ENCODE data around the gene TMEM215.

TMEM215 gene

GRCh38 chr9:32742296-32742695 is 41.0 kb upstream of the TMEM215 start:
- TF ChIP-seq, protein P1, sequence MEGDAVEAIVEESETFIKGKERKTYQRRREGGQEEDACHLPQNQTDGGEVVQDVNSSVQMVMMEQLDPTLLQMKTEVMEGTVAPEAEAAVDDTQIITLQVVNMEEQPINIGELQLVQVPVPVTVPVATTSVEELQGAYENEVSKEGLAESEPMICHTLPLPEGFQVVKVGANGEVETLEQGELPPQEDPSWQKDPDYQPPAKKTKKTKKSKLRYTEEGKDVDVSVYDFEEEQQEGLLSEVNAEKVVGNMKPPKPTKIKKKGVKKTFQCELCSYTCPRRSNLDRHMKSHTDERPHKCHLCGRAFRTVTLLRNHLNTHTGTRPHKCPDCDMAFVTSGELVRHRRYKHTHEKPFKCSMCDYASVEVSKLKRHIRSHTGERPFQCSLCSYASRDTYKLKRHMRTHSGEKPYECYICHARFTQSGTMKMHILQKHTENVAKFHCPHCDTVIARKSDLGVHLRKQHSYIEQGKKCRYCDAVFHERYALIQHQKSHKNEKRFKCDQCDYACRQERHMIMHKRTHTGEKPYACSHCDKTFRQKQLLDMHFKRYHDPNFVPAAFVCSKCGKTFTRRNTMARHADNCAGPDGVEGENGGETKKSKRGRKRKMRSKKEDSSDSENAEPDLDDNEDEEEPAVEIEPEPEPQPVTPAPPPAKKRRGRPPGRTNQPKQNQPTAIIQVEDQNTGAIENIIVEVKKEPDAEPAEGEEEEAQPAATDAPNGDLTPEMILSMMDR (IDR thresholded peaks at IDR 0.05) = no peak

DNA sequence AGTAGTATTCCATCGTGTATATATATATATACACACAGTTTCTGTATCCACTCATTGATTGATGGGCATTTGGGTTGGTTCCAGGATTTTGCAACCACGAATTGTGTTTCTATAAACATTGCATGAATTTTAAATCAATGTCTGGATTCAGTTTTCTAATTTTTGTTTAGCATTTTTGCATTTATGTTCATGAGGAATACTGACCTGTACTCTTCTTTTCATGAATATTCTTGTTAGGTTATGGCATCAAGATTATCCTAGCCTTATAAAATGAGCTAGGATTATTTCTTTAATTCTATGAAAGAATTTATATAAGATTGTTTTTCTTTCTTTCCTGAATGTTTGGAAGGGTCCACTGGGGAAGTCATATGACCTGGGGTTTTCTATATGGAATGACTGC is 35.3 kb upstream of the TMEM215 start:
- Histone ChIP-seq H3K4me3 (ENCODE audit: low read depth in 1 of 2, low read length in 1 of 2) (no peak overlapping the region), H3K27ac (no peak overlapping the region), H3K27me3 (no peaks in the 10 kb centered on the region), H3K36me3 (no peaks in the 10 kb centered on the region), H3K4me1 (ENCODE audit: control insufficient read depth in 1 of 2, insufficient read depth in 1 of 2, low read depth in 1 of 2, low read length in 1 of 2) (no peaks in the 10 kb centered on the region), H3K9me3 (no peaks in the 10 kb centered on the region)
- TF ChIP-seq, protein P1 (IDR thresholded peaks at IDR 0.05) = no peak

More at GRCh38 chr9:32742296-32742695, 41.0 kb upstream of the TMEM215 start:
- Histone ChIP-seq H3K27ac (no peak overlapping the region), H3K9me3 (no peaks in the 10 kb centered on the region), H3K27me3 (no peaks in the 10 kb centered on the region), H3K4me3 (ENCODE audit: low read depth in 1 of 2, low read length in 1 of 2) (no peak overlapping the region), H3K4me1 (ENCODE audit: control insufficient read depth in 1 of 2, insufficient read depth in 1 of 2, low read depth in 1 of 2, low read length in 1 of 2) (no peaks in the 10 kb centered on the region), H3K36me3 (no peaks in the 10 kb centered on the region)

GRCh38 chr9:32755730-32756129 is 27.6 kb upstream of the TMEM215 start:
- TF ChIP-seq, protein P1 (IDR thresholded peaks at IDR 0.05) = no peak
- H3K27ac ChIP-seq = no peak overlapping the region
- H3K36me3 ChIP-seq = no peaks in the 10 kb centered on the region
- no peaks in the 10 kb centered on the region for H3K27me3 ChIP-seq
- H3K9me3 ChIP-seq = no peaks in the 10 kb centered on the region
- no peak overlapping the region for H3K4me3 ChIP-seq (ENCODE audit: low read depth in 1 of 2, low read length in 1 of 2)
- H3K4me1 ChIP-seq (ENCODE audit: control insufficient read depth in 1 of 2, insufficient read depth in 1 of 2, low read depth in 1 of 2, low read length in 1 of 2) = no peaks in the 10 kb centered on the region

- Histone ChIP-seq H3K36me3 (no peaks in the 10 kb centered on the region), H3K27ac (no peak overlapping the region), H3K27me3 (no peaks in the 10 kb centered on the region), H3K4me3 (ENCODE audit: low read depth in 1 of 2, low read length in 1 of 2) (no peak overlapping the region), H3K9me3 (no peaks in the 10 kb centered on the region), H3K4me1 (ENCODE audit: control insufficient read depth in 1 of 2, insufficient read depth in 1 of 2, low read depth in 1 of 2, low read length in 1 of 2) (no peaks in the 10 kb centered on the region)
- TF ChIP-seq, protein P1 (IDR thresholded peaks at IDR 0.05) = no peak
Measured at GRCh38 chr9:32764139-32764538, 19.2 kb upstream of the TMEM215 start.

- Histone ChIP-seq H3K27me3 (peaks cover 12% of the 10 kb centered on the region), H3K4me3 (ENCODE audit: low read depth in 1 of 2, low read length in 1 of 2) (no peak overlapping the region), H3K36me3 (no peaks in the 10 kb centered on the region), H3K27ac (no peak overlapping the region), H3K9me3 (no peaks in the 10 kb centered on the region), H3K4me1 (ENCODE audit: control insufficient read depth in 1 of 2, insufficient read depth in 1 of 2, low read depth in 1 of 2, low read length in 1 of 2) (no peaks in the 10 kb centered on the region)
- TF ChIP-seq, protein P1 (IDR thresholded peaks at IDR 0.05) = no peak
Measured at GRCh38 chr9:32775283-32775682, 8.1 kb upstream of the TMEM215 start.

DNA sequence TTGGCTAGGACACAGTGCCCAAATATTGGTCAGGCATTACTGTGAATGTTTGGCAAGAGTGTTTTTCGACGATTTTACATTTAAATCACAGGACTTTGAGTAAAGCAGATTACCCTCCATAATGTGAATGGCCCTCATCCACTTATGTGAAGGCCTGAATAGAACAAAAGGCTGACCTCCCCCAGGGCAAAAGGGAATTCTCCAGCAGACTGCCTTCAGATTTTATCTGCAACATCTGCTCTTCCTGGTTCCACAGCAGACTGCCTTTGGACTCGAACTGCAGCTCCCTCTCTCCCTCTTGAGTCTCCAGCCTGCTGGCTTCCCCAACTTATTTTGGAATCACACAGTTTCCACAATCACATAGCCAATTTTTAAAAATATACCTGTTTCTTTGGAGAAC is 7.1 kb upstream of the TMEM215 start:
- Histone ChIP-seq H3K27ac (no peak overlapping the region), H3K4me3 (ENCODE audit: low read depth in 1 of 2, low read length in 1 of 2) (no peak overlapping the region), H3K27me3 (peaks cover 21% of the 10 kb centered on the region), H3K4me1 (ENCODE audit: control insufficient read depth in 1 of 2, insufficient read depth in 1 of 2, low read depth in 1 of 2, low read length in 1 of 2) (no peaks in the 10 kb centered on the region), H3K36me3 (no peaks in the 10 kb centered on the region), H3K9me3 (no peaks in the 10 kb centered on the region)
- TF ChIP-seq, protein P1 (IDR thresholded peaks at IDR 0.05) = no peak

All from neutrophil (primary cell).